Keratinocyte (primary cell): ENCODE measurements around the gene IL12RB2.

Experiments
- EZH2 ChIP-seq: IDR thresholded peaks from one replicate; pipeline ENCODE4 v1.6.1; 2012; ENCODE audit warnings: inconsistent platforms, mild to moderate bottlenecking, low read length, moderate library complexity
- TF ChIP-seq, protein P1 (sequence below), 3 experiments: IDR thresholded peaks in 1 of 3; conservative IDR thresholded peaks in 1 of 3; optimal IDR thresholded peaks in 1 of 3; 2 replicates in 2 of 3; 3 replicates in 1 of 3; pipeline versions ENCODE3 to v1.5.1; 2011; ENCODE audit warnings: low read length in 3 of 3, mild to moderate bottlenecking in 3 of 3, moderate library complexity in 2 of 3, control low read depth in 1 of 3, inconsistent platforms in 1 of 3; ENCODE audit not compliant: insufficient read depth in 2 of 3; ENCODE audit errors: extremely low read depth in 1 of 3

DNA sequence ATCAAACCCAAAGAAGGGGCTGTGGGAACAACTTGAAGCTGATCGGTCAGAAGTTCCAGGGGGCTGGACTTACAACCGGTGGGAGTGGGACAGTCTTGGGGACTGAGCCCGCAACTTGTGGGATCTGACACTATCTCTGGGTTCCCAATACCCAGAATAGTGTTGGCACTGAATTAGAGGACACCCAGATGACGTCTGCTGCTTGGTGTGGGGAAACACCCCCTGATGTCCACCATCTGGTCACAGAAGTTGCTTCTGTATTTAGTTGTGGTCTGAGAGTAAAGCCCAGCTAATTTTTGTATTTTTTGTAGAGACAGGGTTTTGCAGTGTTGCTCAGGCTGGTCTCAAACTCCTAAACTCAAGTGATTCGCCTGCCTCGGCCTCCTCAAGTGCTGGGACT, 93.8 kb downstream of the IL12RB2 start:
- TF ChIP-seq, protein P1, sequence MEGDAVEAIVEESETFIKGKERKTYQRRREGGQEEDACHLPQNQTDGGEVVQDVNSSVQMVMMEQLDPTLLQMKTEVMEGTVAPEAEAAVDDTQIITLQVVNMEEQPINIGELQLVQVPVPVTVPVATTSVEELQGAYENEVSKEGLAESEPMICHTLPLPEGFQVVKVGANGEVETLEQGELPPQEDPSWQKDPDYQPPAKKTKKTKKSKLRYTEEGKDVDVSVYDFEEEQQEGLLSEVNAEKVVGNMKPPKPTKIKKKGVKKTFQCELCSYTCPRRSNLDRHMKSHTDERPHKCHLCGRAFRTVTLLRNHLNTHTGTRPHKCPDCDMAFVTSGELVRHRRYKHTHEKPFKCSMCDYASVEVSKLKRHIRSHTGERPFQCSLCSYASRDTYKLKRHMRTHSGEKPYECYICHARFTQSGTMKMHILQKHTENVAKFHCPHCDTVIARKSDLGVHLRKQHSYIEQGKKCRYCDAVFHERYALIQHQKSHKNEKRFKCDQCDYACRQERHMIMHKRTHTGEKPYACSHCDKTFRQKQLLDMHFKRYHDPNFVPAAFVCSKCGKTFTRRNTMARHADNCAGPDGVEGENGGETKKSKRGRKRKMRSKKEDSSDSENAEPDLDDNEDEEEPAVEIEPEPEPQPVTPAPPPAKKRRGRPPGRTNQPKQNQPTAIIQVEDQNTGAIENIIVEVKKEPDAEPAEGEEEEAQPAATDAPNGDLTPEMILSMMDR (optimal IDR thresholded peaks at IDR 0.05 in 1 of 3, IDR thresholded peaks at IDR 0.05 in 1 of 3, conservative IDR thresholded peaks at IDR 0.05 in 1 of 3; ENCODE audit: extremely low read depth in 1 of 3, insufficient read depth in 2 of 3, low read length in 3 of 3), result no peak
- no peak for TF ChIP-seq EZH2
